ENCODE results near the gene PDE4B. TPM values are rescaled to one million over a fixed set of nuclear protein-coding genes. Genes with fewer than 3 reads are reported as not detected.
"Not testable (repeated sequence)": the region's sequence is repeated elsewhere in the genome, so short reads cannot be mapped to it uniquely, and the experiment has no call there.

The PDE4B gene
- total RNA-seq, 1 experiment from 2014 or later: 2.6 TPM

GRCh38 chr1:66420171-66420570 is 627.5 kb downstream of the PDE4B start:
- not testable (repeated sequence) for H3K27ac ChIP-seq; H3K4me3 ChIP-seq; H3K9me3 ChIP-seq (replicated peaks); DNase-seq; H3K4me1 ChIP-seq; H3K36me3 ChIP-seq; H3K27me3 ChIP-seq

DNA sequence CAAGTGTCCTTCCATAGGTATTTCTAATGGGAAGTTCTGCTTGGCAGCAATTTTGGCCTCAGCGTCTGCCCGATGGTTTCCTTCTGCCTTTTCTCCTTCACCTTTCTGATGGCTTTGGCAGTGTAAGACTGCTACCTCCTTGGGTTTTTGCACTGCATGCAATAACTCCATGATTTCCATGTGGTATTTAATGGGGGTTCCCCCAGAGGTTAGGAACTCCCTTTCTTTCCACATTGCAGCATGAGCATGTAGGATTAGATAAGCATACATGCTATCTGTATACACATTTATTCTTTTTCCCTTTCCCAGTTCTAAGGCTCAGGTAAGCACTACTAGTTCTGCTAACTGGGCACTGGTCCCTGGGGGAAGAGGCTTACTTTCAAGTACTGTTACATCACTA is 628.2 kb downstream of the PDE4B start:
- not testable (repeated sequence) for H3K4me1 ChIP-seq; H3K27ac ChIP-seq; DNase-seq; H3K27me3 ChIP-seq; H3K9me3 ChIP-seq (replicated peaks); H3K36me3 ChIP-seq; H3K4me3 ChIP-seq

DNA sequence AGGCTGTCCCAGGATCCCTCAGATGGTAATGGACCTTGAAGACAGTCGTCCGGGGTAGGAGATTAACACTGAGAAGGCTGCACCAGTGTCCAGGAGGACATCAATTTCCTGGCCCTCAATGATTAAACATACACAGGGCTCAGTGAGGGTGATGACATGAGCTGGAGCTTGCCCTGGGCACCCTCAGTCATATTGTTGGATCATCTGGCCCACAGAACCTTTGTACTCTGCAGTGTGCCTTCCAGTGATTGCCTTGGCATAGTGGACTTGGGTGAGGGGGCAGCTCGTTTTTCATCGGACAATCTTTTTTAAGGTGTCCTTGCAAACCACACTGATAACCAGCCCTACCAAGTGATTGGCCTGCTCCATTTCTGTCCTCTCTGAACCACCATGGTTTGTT is 630.1 kb downstream of the PDE4B start:
- H3K27me3 ChIP-seq: no peaks in the 10 kb centered on the region
- H3K4me3 ChIP-seq: no peak overlapping the region
- DNase-seq: no peak
- H3K27ac ChIP-seq: no peak overlapping the region
- H3K9me3 ChIP-seq (replicated peaks): no peaks in the 10 kb centered on the region
- no peaks in the 10 kb centered on the region for H3K36me3 ChIP-seq
- no peaks in the 10 kb centered on the region for H3K4me1 ChIP-seq
